Ovary (tissue), 3 donors: ENCODE measurements around the gene FGF4.

Experiments
- CTCF ChIP-seq, 3 donors: fragments of 450-650 bp in 2 of 3; fragments of 200-600 bp in 1 of 3; IDR thresholded peaks; one replicate each; pipeline versions ENCODE4 v1.5.1 to v1.8.0; 2016 to 2022; ENCODE audit warnings: antibody characterized with exemption in 3 of 3, mild to moderate bottlenecking in 1 of 3
- EP300 ChIP-seq: sonication (generic); formaldehyde crosslinking; IDR thresholded peaks from one replicate; pipeline ENCODE4 v1.6.1; 2017; ENCODE audit warnings: antibody characterized with exemption
- donor health status: DM: no; HTN: no; CAD: no.

- no peak for TF ChIP-seq CTCF (IDR thresholded peaks at IDR 0.05)
- no peak for TF ChIP-seq EP300
These were observed 12.8 kb upstream of the FGF4 start for GRCh38 chr11:69787906-69788305.
